Neural progenitor cell (in vitro differentiated cells): ENCODE measurements around the gene CXCR5.

Experiments used
- CTCF ChIP-seq: fragments of 200-600 bp; sonication (generic); IDR thresholded peaks from 2 replicates; pipeline ENCODE4 v1.5.1; 2017; ENCODE audit warnings: antibody characterized with exemption, mild to moderate bottlenecking
- EZH2 ChIP-seq: fragments of 200-600 bp; sonication (generic); IDR thresholded peaks from 2 replicates; pipeline ENCODE4 v1.6.1; 2017; ENCODE audit warnings: antibody characterized with exemption, mild to moderate bottlenecking, moderate library complexity
- EZH2phosphoT487 ChIP-seq: fragments of 200-600 bp; sonication (generic); IDR thresholded peaks from 2 replicates; pipeline ENCODE4 v1.6.1; 2017; ENCODE audit warnings: antibody characterized with exemption

- TF ChIP-seq CTCF (no peak), EZH2 (no peak), EZH2phosphoT487 (no peak)
Measured at GRCh38 chr11:118878163-118878563, 5.5 kb upstream of the CXCR5 start.
